Sigmoid colon (tissue), 4 donors: ENCODE measurements around the gene RABGGTA.

Source experiments
- CTCF ChIP-seq, 4 experiments: fragments of 450-650 bp in 3 of 4; fragments of 200-600 bp in 1 of 4; IDR thresholded peaks; one replicate each; pipeline ENCODE4 v1.5.1; 2016 to 2019; ENCODE audit warnings: antibody characterized with exemption in 4 of 4, mild to moderate bottlenecking in 3 of 4, moderate library complexity in 2 of 4
- POLR2AphosphoS5 ChIP-seq, 4 donors: sonication (generic); formaldehyde crosslinking; IDR thresholded peaks; one replicate each; pipeline ENCODE4 v1.6.1; 2017; ENCODE audit warnings: antibody characterized with exemption in 4 of 4

DNA sequence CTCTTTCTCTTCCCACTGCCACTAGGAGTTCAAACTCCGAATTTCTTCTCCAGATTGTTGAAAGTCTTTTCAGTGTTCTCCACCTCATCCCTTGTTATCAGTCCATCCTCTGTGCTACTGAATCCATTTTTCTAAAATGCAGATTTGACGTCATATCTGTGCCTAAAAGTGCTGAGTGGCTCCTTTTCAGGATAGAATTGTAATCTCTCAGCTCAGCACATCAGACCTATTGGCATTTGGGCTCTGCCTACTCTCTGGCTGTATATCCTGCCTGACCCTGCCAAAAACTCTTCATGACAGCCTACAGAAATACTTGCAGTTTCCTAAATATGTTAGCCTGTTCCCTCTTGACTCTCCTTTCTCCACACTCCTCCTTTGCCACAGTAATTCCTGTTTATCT lies 1.1 kb upstream of the RABGGTA start:
- TF ChIP-seq CTCF (IDR thresholded peaks at IDR 0.05) (no peak), POLR2AphosphoS5 (IDR thresholded peaks at IDR 0.05) (no peak)
